Stimulated activated naive CD8-positive, alpha-beta T cell treated with anti-CD3 and anti-CD28 coated beads, Interleukin-15, Interleukin-2, amounts not matched to agents 100 ng/mL and 50 ng/mL, for 24 hours (primary cell): ENCODE data around the gene PKLR.

Experiments
- H3K27ac Mint-ChIP-seq: one replicate; pipeline ENCODE4 v1.8.0; 2021; ENCODE audit warnings: mild to moderate bottlenecking, mixed read lengths
- H3K27me3 Mint-ChIP-seq: one replicate; pipeline ENCODE4 v1.8.0; 2021; ENCODE audit warnings: mixed read lengths
- H3K36me3 Mint-ChIP-seq: one replicate; pipeline ENCODE4 v1.8.0; 2021; ENCODE audit warnings: low read depth, mixed read lengths
- H3K4me1 Mint-ChIP-seq: one replicate; pipeline ENCODE4 v1.8.0; 2021; ENCODE audit warnings: low read depth, mixed read lengths
- H3K4me3 Mint-ChIP-seq: one replicate; pipeline ENCODE4 v1.8.0; 2021; ENCODE audit warnings: mild to moderate bottlenecking, mixed read lengths
- H3K9me3 Mint-ChIP-seq: one replicate; pipeline ENCODE4 v1.8.0; 2021; ENCODE audit warnings: mixed read lengths

The PKLR gene

DNA sequence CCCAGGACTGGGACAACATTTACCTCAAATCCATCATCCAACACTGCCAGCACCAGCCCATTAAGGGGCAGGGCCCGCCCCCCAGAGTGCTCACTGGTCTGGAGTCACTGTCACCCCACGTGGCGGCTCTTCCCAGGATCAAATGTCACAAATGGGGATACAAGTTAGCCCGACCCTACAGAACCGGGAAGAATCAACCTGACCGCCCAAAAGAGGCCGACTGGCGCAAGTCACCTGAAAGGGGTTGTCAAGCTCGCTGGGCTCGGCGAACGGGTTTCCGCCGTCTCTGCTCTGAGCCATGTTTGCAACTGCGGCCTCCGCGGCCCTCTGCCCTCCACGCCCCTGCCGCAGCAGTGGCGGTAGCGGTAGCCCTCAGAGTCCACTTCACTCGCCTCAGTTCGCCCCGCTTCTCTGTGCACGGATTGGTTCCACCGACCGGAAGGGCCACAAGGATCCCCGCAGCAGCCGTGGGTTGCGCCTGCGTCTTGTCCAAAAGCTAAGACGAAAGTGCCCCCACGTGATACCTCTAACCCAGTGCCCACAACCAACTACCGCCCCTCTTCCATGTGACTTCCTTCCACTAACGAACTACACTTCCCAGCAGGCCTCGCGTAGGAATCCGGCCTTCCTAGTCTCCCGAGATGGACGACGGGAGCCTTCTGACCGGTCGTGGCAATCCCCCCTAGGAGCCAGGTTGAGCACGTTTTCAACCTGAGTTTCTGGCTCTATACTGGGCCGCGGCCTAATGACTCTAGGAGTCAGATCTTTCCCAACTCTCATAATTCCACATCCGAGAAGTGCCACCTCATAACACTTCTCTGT lies 39.2 kb downstream of the PKLR start, which contains the start of gene SCAMP3:
Gene SCAMP3, minus strand, starts transcription at position 509 of the 822 bp plus-strand sequence. Its CDS starts 209 bp downstream, at position 300.
- H3K4me3 Mint-ChIP-seq, result peak within 1 kb of the TSS; percentile 90
- H3K9me3 Mint-ChIP-seq, result no peaks in the 10 kb centered on the region
- peak within 1 kb of the TSS; percentile 94 for H3K27ac Mint-ChIP-seq
- no peaks in the 10 kb centered on the region for H3K27me3 Mint-ChIP-seq
- peaks cover 40% of the 10 kb centered on the region for H3K4me1 Mint-ChIP-seq
- peaks cover 82% of the 10 kb centered on the region for H3K36me3 Mint-ChIP-seq

DNA sequence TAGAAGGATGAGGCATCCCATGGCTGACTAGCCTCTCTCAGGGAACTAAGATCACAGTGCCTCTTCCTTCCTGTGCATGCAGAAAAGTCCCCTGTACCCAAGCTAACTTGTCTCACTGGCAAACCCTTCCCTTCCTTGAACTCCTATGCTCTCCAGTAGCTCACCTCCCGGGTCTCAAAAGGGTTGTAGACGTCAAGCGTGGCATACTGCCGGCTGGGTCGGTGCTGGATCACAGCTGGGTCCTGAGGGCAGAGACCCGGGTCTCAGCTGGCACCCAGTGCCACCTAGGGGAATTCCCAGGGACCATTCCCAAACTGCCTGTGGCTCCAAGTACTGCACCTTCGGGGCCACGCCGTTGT lies 39.8 kb downstream of the PKLR start:
- peak overlapping the region; percentile 94 for H3K27ac Mint-ChIP-seq
- H3K27me3 Mint-ChIP-seq, result no peaks in the 10 kb centered on the region
- H3K36me3 Mint-ChIP-seq, result peaks cover 82% of the 10 kb centered on the region
- H3K9me3 Mint-ChIP-seq, result no peaks in the 10 kb centered on the region
- peak overlapping the region; percentile 90 for H3K4me3 Mint-ChIP-seq
- peaks cover 40% of the 10 kb centered on the region for H3K4me1 Mint-ChIP-seq

DNA sequence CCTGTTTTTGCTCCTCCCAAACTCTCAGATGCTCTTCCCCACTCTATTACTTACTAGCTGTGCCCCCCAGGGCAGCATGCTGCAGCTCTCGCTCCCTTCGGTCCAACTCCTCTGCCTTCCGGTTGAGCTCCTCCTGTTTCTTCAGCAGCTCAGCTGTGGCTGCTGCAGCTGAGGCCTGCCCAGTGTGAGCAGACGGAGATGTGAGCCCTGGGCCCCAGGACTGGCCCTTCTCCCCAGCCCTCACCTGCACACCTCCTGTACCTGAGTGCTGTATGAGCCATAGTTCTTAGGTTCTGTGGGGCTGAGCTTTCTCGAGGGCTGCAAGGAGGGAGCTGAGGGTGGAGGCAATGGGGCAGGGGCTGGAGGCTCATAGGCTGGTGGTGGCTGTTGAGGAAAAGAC lies 41.0 kb downstream of the PKLR start:
- no peaks in the 10 kb centered on the region for H3K27me3 Mint-ChIP-seq
- H3K4me3 Mint-ChIP-seq, result peak overlapping the region; percentile 90
- H3K27ac Mint-ChIP-seq, result peak overlapping the region; percentile 94
- peaks cover 75% of the 10 kb centered on the region for H3K36me3 Mint-ChIP-seq
- H3K9me3 Mint-ChIP-seq, result no peaks in the 10 kb centered on the region
- H3K4me1 Mint-ChIP-seq, result peaks cover 46% of the 10 kb centered on the region

DNA sequence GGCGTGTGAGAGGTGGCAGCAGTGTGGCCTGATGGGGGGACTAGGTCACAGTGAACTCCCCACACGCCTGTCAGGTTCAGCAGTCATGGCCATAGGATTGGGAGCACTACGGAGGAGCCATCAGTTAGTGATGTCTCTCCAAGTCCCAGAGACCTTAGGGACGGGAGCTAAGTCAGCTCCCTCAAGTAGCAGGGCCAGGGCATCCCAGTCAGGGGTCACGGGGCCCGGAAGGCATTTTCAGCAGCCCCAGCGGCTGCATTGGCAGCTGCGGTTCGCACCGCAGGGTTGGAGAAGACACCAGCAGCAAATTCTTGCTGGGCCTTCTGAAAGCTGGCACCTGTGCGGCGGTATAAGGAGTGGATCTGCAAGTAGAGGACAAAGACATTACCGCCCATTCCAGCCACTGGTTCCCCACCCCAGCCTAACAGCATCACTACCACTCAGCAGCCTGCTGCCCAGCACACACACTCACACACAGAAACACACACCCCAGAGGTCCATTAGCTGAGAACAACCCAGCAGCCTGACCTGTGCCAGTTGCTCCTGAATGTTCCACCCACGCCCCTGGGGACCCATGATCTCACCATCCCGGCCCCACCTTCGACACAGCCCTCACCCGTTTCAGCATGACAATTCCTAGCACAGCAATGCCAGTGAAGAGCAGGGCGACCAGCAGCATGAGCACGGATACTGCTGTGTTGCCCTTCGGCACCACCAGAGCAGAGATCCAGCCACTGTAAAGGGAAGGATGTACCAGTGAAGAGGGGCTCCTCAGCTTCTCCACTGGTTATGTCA lies 45.0 kb downstream of the PKLR start:
- Mint-ChIP-seq H3K4me3 (peak overlapping the region; percentile 85), H3K36me3 (peaks cover 40% of the 10 kb centered on the region), H3K9me3 (no peaks in the 10 kb centered on the region), H3K27me3 (no peaks in the 10 kb centered on the region), H3K27ac (peak overlapping the region; percentile 76), H3K4me1 (peaks cover 40% of the 10 kb centered on the region)

DNA sequence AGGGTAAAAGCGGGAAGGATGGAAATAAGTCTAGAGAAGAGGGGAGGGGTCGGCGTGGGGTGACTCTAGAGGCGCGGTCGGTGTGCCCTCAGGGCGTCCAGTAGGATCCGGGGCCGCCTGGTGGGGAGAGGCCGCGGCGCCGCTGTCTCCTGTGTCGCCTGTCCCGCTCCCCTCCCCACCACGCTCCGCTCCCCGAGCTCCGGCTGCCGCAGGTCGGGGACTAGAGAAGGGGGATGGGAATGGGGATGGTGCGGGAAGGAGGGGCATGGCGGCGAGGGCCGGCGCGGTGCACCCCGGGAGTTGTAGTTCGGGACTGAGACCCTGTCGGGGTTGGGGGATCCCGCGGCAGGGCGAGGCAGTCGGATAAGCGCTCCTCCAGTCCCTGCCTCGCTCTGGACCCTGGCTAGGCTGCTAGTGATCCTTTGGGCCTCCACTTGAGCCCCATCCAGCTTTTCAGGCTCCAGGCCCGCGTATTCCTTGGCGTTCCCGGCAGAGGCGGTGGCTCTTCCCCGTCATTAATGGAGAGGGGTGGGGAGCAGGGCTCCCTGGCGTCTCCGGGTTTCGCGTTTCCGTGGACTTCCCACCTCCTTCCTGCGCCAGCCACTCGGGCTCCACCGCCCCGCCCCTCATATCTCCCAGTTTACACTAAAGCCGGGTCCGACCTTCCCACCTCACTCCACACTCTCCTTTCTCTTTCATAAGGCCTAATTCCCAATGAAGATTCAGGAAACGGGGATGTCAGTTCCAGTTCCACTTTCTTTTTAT lies 45.8 kb downstream of the PKLR start, which contains the start of gene ENTREP3:
Gene ENTREP3, minus strand, starts transcription at position 241 of the 765 bp plus-strand sequence. CDS start 606 bp downstream, outside the sequence.
- H3K4me3 Mint-ChIP-seq, result peak within 1 kb of the TSS; percentile 85
- H3K36me3 Mint-ChIP-seq, result peaks cover 32% of the 10 kb centered on the region
- H3K9me3 Mint-ChIP-seq, result no peaks in the 10 kb centered on the region
- peaks cover 40% of the 10 kb centered on the region for H3K4me1 Mint-ChIP-seq
- peak within 1 kb of the TSS; percentile 76 for H3K27ac Mint-ChIP-seq
- no peaks in the 10 kb centered on the region for H3K27me3 Mint-ChIP-seq

DNA sequence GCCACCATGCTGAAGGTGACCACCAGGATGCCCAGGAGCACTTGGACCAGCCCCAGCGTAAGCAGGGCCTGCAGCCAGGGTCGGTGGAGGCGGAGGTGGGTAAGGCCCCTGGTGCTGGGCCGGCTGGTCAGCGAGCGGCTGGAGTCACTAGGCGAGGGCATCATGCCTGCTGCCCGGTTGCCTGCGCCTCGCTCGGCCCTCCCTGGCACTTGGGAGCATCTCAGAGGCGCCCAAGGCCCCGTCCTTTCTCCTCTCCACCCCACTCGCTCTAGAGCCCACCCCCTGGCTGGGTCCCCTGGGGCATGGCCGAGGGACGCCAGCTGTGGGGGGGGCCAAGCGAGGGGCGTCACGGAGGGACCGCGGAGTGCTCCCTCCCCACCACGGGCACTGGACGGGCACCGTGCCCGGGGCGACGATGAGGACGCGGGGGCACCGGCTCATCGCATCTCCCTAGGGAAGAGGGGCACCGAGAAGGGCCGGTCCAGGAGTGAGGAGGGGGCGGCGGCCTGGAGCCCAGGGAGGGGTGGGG lies 46.5 kb downstream of the PKLR start:
- Mint-ChIP-seq H3K4me3 (peak overlapping the region; percentile 85), H3K36me3 (peaks cover 28% of the 10 kb centered on the region), H3K27me3 (no peaks in the 10 kb centered on the region), H3K27ac (peak overlapping the region; percentile 72), H3K9me3 (no peaks in the 10 kb centered on the region), H3K4me1 (peaks cover 38% of the 10 kb centered on the region)

DNA sequence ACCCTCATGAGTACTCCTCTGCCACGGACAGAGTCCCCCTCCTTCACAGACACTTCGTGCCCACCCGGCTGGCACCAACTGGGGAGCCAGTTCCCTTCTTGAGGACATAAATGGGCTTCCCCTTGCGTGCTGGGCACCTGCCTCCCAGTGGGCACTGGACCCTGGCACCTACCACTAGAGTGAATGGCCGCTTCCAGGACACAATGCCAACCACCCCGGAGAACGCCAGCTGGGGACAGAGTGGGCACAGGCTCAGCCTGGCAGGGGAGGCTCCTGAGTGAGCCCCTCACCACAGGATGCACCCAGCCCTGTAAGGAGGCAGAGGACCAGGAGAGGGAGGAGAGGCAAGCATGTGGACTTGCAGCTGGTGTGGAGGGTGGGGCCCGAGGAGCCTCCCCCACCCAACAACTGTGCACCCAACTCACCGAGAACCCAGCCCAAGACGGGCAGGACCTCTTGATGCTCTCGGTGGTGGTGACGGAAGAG lies 47.0 kb downstream of the PKLR start:
- Mint-ChIP-seq H3K4me1 (peaks cover 33% of the 10 kb centered on the region), H3K36me3 (peaks cover 23% of the 10 kb centered on the region), H3K27ac (peak overlapping the region; percentile 72), H3K9me3 (no peaks in the 10 kb centered on the region), H3K4me3 (peak overlapping the region; percentile 85), H3K27me3 (no peaks in the 10 kb centered on the region)

DNA sequence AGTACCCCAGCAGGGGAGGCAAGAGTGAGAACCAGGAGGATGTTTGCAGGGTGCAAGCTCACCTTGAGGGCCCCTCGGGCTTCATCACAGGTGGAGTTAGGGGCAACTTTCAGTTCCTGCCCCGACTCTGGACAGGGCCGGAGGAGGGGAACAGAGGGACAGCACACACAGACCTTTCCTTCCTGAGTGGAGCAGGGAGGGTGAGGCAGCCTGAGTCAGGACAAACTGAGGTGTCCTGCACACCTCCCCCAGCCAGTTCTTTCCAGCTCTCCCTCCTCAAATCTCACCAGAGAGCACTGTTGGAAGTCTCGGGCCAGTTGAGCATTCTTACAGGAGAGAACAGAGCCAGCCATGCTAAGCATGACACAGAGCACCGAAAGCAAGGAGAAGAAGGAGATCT lies 47.4 kb downstream of the PKLR start:
- Mint-ChIP-seq H3K9me3 (no peaks in the 10 kb centered on the region), H3K27ac (peak overlapping the region; percentile 72), H3K36me3 (peaks cover 21% of the 10 kb centered on the region), H3K27me3 (no peaks in the 10 kb centered on the region), H3K4me3 (peak overlapping the region; percentile 85), H3K4me1 (peaks cover 33% of the 10 kb centered on the region)

DNA sequence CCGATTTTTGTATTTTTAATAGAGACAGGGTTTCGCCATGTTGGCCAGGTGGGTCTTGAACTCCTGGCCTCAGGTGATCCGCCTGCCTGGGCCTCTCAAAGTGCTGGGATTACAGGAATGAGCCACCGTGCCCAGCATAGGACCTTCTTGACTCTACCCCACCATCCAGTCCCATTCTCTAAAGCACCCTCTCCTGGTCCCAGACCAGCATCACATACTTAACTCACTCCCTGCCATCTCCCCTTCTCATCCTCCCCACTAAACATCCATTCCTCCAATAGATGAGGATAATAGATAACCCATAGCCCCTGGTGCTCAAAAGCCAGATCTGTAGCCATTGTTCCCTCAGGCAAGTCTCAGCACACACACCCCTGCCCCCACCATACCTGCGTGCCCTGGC lies 48.0 kb downstream of the PKLR start:
- Mint-ChIP-seq H3K27me3 (no peaks in the 10 kb centered on the region), H3K36me3 (peaks cover 15% of the 10 kb centered on the region), H3K4me1 (peaks cover 33% of the 10 kb centered on the region), H3K9me3 (no peaks in the 10 kb centered on the region), H3K27ac (peak overlapping the region; percentile 72), H3K4me3 (peak overlapping the region; percentile 85)

DNA sequence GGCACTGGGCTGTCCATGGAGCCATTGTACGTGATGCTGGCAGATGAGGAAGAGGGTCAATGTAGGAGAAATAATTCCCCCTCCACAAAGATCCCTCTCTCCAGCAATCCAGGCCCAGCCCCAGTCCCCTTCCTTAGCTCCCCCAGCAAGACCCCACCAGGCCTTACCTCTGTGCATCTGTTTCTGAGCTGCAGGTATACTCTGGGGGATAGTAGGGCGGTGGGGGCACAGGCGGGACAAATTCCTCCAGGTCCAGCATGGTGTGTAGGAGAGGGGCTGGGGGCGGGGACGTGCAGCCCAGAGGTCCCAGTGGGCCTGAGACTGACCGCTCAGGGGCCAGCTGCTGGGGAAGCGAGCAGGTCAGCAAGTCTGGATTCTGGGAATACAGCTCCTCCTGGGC lies 49.7 kb downstream of the PKLR start:
- Mint-ChIP-seq H3K4me3 (no peak overlapping the region), H3K36me3 (peaks cover 4% of the 10 kb centered on the region), H3K9me3 (no peaks in the 10 kb centered on the region), H3K27me3 (no peaks in the 10 kb centered on the region), H3K27ac (no peak overlapping the region), H3K4me1 (peaks cover 33% of the 10 kb centered on the region)

DNA sequence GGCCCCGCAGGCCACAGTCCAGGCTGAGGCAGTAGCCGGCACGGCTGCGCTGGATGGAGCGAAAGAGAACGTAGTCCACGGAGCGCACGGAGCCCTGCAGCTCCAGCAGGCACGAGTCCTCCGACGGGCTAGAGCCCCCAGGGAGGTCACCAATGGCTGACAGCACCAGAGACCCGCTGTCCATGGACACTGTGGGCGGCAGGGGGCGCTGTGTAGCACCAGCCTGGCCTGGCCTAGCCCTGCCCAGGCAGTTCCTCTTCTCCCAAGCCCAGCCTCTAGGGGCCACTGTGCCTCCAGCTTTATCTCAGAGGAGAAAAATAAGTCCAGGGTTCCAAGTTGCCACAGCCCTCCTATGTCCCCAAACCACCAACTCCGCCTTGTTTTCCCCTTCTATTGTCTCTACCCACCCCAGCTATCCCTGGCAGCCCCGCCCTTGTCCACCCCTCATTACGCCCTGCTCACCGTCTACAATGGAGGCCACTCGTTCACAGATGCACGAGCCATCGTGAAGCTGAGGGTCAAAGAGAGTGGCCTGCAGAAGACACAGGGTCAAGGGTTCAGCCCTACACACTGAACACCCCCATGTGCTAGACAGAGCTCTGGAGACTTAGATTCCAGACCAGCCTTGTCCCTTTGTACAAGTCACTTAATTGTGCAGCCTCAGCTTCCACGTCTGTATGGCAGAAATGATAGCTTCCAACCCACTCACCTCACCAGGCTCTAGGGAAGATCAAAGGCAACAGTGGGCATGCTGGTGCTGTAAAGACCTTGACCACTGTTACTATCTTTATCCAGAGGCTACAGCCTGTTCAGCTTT lies 50.4 kb downstream of the PKLR start:
- H3K27me3 Mint-ChIP-seq, result no peaks in the 10 kb centered on the region
- H3K27ac Mint-ChIP-seq, result no peak overlapping the region
- H3K9me3 Mint-ChIP-seq, result no peaks in the 10 kb centered on the region

DNA sequence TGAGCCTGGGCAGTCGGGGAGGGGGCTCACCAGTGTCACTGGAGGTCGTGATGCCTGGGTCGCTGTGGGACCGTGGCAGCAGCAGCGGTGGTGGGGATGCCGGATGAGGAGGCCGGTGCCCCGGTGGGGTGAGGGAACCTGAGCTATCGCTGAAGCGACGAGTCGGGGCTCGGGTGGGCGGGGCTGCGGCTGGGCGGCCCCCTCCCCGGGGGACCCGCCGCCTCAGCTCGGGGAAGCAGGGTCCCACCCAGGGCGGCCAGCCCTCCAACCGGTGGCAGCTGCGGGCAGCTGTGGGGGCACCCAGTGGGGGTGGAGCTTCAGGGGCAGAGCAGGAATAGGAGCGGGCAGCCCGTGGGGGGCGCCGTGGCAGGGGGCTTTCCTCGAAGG lies 51.0 kb downstream of the PKLR start:
- peaks cover 8% of the 10 kb centered on the region for H3K36me3 Mint-ChIP-seq

More for the DNA sequence above, 50.4 kb downstream of the PKLR start:
- Mint-ChIP-seq H3K36me3 (peaks cover 8% of the 10 kb centered on the region), H3K4me3 (peak overlapping the region; percentile 63), H3K4me1 (peaks cover 34% of the 10 kb centered on the region)

DNA sequence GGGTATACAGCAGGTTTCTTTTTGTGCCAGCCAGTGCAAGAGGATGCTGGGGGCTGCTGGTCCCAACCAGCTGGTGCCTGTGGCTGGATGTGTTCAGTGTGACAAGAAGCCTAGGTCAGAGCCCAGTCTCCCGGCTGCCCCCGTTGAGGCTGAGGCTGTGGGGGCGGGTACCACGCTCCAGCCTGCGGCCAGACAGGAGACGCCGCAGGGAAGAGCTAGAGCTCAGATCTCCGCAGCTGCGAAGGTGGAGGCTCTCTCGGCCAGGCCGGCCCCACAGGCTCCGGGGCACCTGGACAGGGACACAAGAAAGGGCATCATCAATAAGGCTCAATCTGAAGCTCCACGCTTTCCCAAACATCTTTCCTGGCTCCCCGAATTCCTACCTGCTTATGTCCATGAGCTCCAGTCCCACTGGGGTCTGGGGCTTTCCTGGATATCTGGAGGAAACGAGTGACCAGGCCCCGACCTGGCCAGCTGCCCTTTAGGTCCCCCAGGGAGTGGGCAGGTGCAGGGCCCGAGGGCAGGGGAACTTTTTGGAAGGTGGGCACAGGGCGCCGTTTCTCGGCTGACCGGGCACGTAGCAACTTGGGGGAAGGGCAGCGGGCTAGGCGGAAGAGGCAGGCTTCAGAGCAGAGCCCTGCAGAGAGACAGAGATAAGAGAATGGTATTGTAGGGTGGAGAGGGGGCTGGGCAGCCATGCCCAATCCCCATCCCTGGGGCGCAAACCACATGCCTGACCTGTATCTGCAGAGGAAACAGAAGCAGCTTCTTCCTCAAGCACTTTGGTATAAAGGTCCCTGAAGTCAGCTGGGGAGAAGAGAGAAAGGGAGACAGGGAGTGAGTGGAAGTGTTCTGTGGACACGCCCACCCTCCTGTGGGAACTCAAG lies 53.3 kb downstream of the PKLR start:
- no peak overlapping the region for H3K4me3 Mint-ChIP-seq
- H3K36me3 Mint-ChIP-seq, result peaks cover 13% of the 10 kb centered on the region
- H3K9me3 Mint-ChIP-seq, result peaks cover 4% of the 10 kb centered on the region
- no peak overlapping the region for H3K27ac Mint-ChIP-seq
- H3K4me1 Mint-ChIP-seq, result peaks cover 33% of the 10 kb centered on the region
- peaks cover 4% of the 10 kb centered on the region for H3K27me3 Mint-ChIP-seq

More for the DNA sequence above, 51.0 kb downstream of the PKLR start:
- Mint-ChIP-seq H3K27me3 (no peaks in the 10 kb centered on the region), H3K4me3 (peak overlapping the region; percentile 63), H3K27ac (no peak overlapping the region), H3K4me1 (peaks cover 32% of the 10 kb centered on the region), H3K9me3 (no peaks in the 10 kb centered on the region)
